HCT116 (cell line): ENCODE results near the gene RHOXF2. TPM values are rescaled to one million over a fixed set of nuclear protein-coding genes. Genes with fewer than 3 reads are reported as not detected.

ENCODE experiments used
- ATAC-seq: fragments of 200-7000 bp; cut with Tn5 transposase; 2 replicates; pipeline ENCODE4 v1.9.1; 2020; ENCODE audit warnings: mild to moderate bottlenecking, moderate library complexity
- BruUV-seq: library from RNA; stranded (reverse); fragments of 400-500 nt; replicated peaks from 2 replicates; lab custom pipeline; 2021; lab: Mats Ljungman, UMichigan
- CTCF ChIA-PET: fragments of 300-600 bp; sonication (Branson Sonifier 250); formaldehyde crosslinking; loops from one replicate; lab custom pipeline; 2021; ENCODE audit warnings: antibody characterized with exemption; lab: Charles Lee
- POLR2A ChIA-PET: fragments of 300-600, 350-600 bp; sonication (Branson Sonifier 250); formaldehyde crosslinking; loops from one replicate; lab custom pipeline; 2021; ENCODE audit warnings: antibody characterized with exemption; lab: Charles Lee
- RAD21 ChIA-PET, 2 experiments: fragments of 300-600 bp; sonication (Branson Sonifier 250); formaldehyde crosslinking; loops; one replicate each; lab custom pipeline; 2023; ENCODE audit warnings: low total read pairs in 2 of 2; ENCODE audit not compliant: uncharacterized antibody in 2 of 2, unreplicated experiment in 2 of 2, low non-redundant PET in 1 of 2; lab: Charles Lee
- DNase-seq: peaks from one replicate; pipeline ENCODE4 v3.0.0-alpha.2; 2010; ENCODE audit warnings: low read depth, low spot score
- H2AFZ ChIP-seq: fragments of 200-600 bp; shearing (Covaris generic), sonication (generic); 2 replicates; pipeline ENCODE4 v1.6.1; 2017; ENCODE audit warnings: low read depth, mixed run types, mixed read lengths, antibody characterized with exemption, low read length; ENCODE audit not compliant: poor library complexity, severe bottlenecking
- H3K27ac ChIP-seq: 2 replicates; pipeline ENCODE4 v1.5.1; 2012; ENCODE audit warnings: low read depth, low read length
- H3K27me3 ChIP-seq: fragments of 200-600 bp; sonication (generic); 2 replicates; pipeline ENCODE4 v1.6.1; 2016; ENCODE audit warnings: mixed run types, low read length, mixed read lengths; ENCODE audit not compliant: insufficient read depth
- H3K36me3 ChIP-seq, 2 experiments: fragments of 200-500 bp in 1 of 2; fragments of 200-600 bp in 1 of 2; sonication (Bioruptor generic) in 1 of 2; sonication (generic) in 1 of 2; 2 replicates each; pipeline versions ENCODE4 v1.5.1 to v1.6.1; 2014 to 2016; ENCODE audit warnings: low read length in 2 of 2, inconsistent platforms in 1 of 2, mixed read lengths in 1 of 2, mixed run types in 1 of 2; ENCODE audit not compliant: insufficient read depth in 2 of 2, control insufficient read depth in 1 of 2
- H3K4me1 ChIP-seq, 2 experiments: fragments of 200-600 bp in 1 of 2; sonication (generic) in 1 of 2; 2 replicates each; pipeline versions ENCODE4 v1.5.1 to v1.6.1; 2012 to 2017; ENCODE audit warnings: low read length in 2 of 2, inconsistent platforms in 1 of 2, mild to moderate bottlenecking in 1 of 2, mixed read lengths in 1 of 2, mixed run types in 1 of 2, moderate library complexity in 1 of 2; ENCODE audit not compliant: insufficient read depth in 2 of 2, control insufficient read depth in 1 of 2
- H3K4me2 ChIP-seq: fragments of 200-600 bp; sonication (generic); 2 replicates; pipeline ENCODE4 v1.6.1; 2017; ENCODE audit warnings: mixed run types, low read length, mixed read lengths
- H3K4me3 ChIP-seq, 2 experiments: fragments of 200-600 bp in 1 of 2; sonication (generic) in 1 of 2; replicated peaks in 1 of 2; 2 replicates each; pipeline ENCODE4 v1.5.1; 2011 to 2016; ENCODE audit warnings: low read length in 2 of 2, control low read depth in 1 of 2, low read depth in 1 of 2, mild to moderate bottlenecking in 1 of 2, mixed read lengths in 1 of 2, mixed run types in 1 of 2
- H3K79me2 ChIP-seq: fragments of 200-600 bp; sonication (generic); 2 replicates; pipeline ENCODE4 v1.6.1; 2017; ENCODE audit warnings: mild to moderate bottlenecking, mixed run types, low read length, moderate library complexity, mixed read lengths; ENCODE audit not compliant: insufficient read depth
- H3K9ac ChIP-seq: fragments of 200-600 bp; sonication (generic); 2 replicates; pipeline ENCODE4 v1.6.1; 2016; ENCODE audit warnings: low read length, mixed read lengths
- H3K9me2 ChIP-seq: fragments of 200-600 bp; sonication (generic), shearing (Covaris generic); 2 replicates; pipeline ENCODE4 v1.6.1; 2017; ENCODE audit warnings: mixed run types, mild to moderate bottlenecking, moderate library complexity; ENCODE audit not compliant: insufficient read depth
- H3K9me3 ChIP-seq, 2 experiments: fragments of 200-500 bp in 1 of 2; fragments of 200-600 bp in 1 of 2; sonication (Bioruptor generic) in 1 of 2; sonication (generic) in 1 of 2; 2 replicates each; pipeline ENCODE4 v1.6.1; 2014 to 2017; ENCODE audit warnings: low read length in 2 of 2, mixed read lengths in 2 of 2, inconsistent platforms in 1 of 2, low read depth in 1 of 2, mild to moderate bottlenecking in 1 of 2, mixed run types in 1 of 2, moderate library complexity in 1 of 2; ENCODE audit not compliant: control insufficient read depth in 1 of 2, insufficient read depth in 1 of 2
- H4K20me1 ChIP-seq: fragments of 200-600 bp; sonication (generic), shearing (Covaris generic); 2 replicates; pipeline ENCODE4 v1.6.1; 2017; ENCODE audit warnings: mixed run types, mild to moderate bottlenecking, moderate library complexity; ENCODE audit not compliant: insufficient read depth
- CEBPB ChIP-seq: IDR thresholded peaks from 2 replicates; pipeline ENCODE4 v1.6.1; 2012; ENCODE audit warnings: low read depth
- EGR1 ChIP-seq: IDR thresholded peaks from 2 replicates; pipeline ENCODE4 v1.6.1; 2012; ENCODE audit warnings: low read depth
- EZH2 ChIP-seq: fragments of 200-600 bp; sonication (generic); IDR thresholded peaks from 2 replicates; pipeline ENCODE4 v1.6.1; 2017; ENCODE audit warnings: antibody characterized with exemption, mixed run types
- FOSL1 ChIP-seq: IDR thresholded peaks from 2 replicates; pipeline ENCODE4 v1.6.1; 2012; ENCODE audit warnings: low read depth
- JUND ChIP-seq: IDR thresholded peaks from 2 replicates; pipeline ENCODE4 v1.6.1; 2012
- POLR2AphosphoS5 ChIP-seq: IDR thresholded peaks from 2 replicates; pipeline ENCODE4 v1.6.1; 2011; ENCODE audit warnings: mild to moderate bottlenecking, low read depth, low read length, moderate library complexity
- SP1 ChIP-seq: IDR thresholded peaks from 2 replicates; pipeline ENCODE4 v1.6.1; 2012; ENCODE audit warnings: low read depth
- SRF ChIP-seq: IDR thresholded peaks from 2 replicates; pipeline ENCODE4 v1.6.1; 2012; ENCODE audit warnings: low read depth
- TCF7L2 ChIP-seq: IDR thresholded peaks from 2 replicates; pipeline ENCODE4 v1.7.0; 2011; ENCODE audit warnings: borderline replicate concordance, inconsistent platforms; ENCODE audit not compliant: insufficient read depth, insufficient read length; ENCODE audit errors: extremely low read depth
- ZBTB33 ChIP-seq: IDR thresholded peaks from 2 replicates; pipeline ENCODE4 v1.6.1; 2011; ENCODE audit warnings: mild to moderate bottlenecking, low read length, moderate library complexity; ENCODE audit not compliant: insufficient replicate concordance; ENCODE audit errors: extremely low read depth
- intact Hi-C: fragments of 100-400 bp; cut with micrococcal nuclease; formaldehyde crosslinking; loops from 2 replicates; pipeline ENCODE4 v1.10.0; 2022
- total RNA-seq: library from RNA; stranded (reverse); gene quantifications from one replicate; pipeline ENCODE4 v1.2.1, GENCODE V29; 2021; ENCODE audit not compliant: unreplicated experiment

Gene RHOXF2
- total RNA-seq, 1 experiment from 2014 or later, result 0.12 TPM

GRCh38 chrX:120115438-120115963 lies 42.9 kb upstream of the RHOXF2 start, which contains the start of gene RHOXF1:
Gene RHOXF1, minus strand, starts transcription at chrX:120115913. Its CDS starts 51 bp downstream, at chrX:120115862.
- CTCF ChIA-PET, result no interaction called here
- Histone ChIP-seq H2AFZ (no peak within 1 kb of the TSS), H3K36me3 (no peaks in the 10 kb centered on the region), H3K9me3 (no peaks in the 10 kb centered on the region), H3K4me3 (no peak within 1 kb of the TSS), H3K4me2 (no peak within 1 kb of the TSS), H3K9ac (no peak within 1 kb of the TSS), H3K4me1 (no peaks in the 10 kb centered on the region), H4K20me1 (no peaks in the 10 kb centered on the region), H3K27ac (no peak within 1 kb of the TSS), H3K27me3 (no peaks in the 10 kb centered on the region), H3K79me2 (no peaks in the 10 kb centered on the region), H3K9me2 (no peaks in the 10 kb centered on the region)
- RAD21 ChIA-PET, result no interaction called here
- TF ChIP-seq EGR1, result no peak
- TF ChIP-seq SRF, result no peak
- no peak for TF ChIP-seq SP1
- no peak for TF ChIP-seq FOSL1
- no peak for TF ChIP-seq TCF7L2
- TF ChIP-seq EZH2, result no peak
- TF ChIP-seq CEBPB, result no peak
- TF ChIP-seq ZBTB33, result no peak
- TF ChIP-seq JUND, result no peak
- no peak for TF ChIP-seq POLR2AphosphoS5
- POLR2A ChIA-PET, result no interaction called here
- intact Hi-C loops, result no loop called here
- DNase-seq, result no peak
- ATAC-seq, result no peak
- no TSS peak for BruUV-seq
